Right atrium auricular region (tissue), 2 donors: ENCODE measurements around the gene VRK1. TPM values are rescaled to one million over a fixed set of nuclear protein-coding genes. Genes with fewer than 3 reads are reported as not detected.
A peak's percentile ranks its signal among the peaks of the same experiment; 100 is the strongest.

Experiments
- DNase-seq: peaks from one replicate; pipeline ENCODE4 v3.0.0-alpha.2; 2019; ENCODE audit warnings: low spot score
- H3K27ac ChIP-seq, 2 donors: fragments of 200-600 bp; sonication (generic); 1 replicate in 1 of 2; 2 replicates in 1 of 2; pipeline ENCODE4 v1.5.1; 2016 to 2019
- H3K27me3 ChIP-seq, 2 donors: fragments of 200-600 bp; sonication (generic); one replicate each; pipeline versions ENCODE4 v1.5.1 to v1.6.0; 2017 to 2019
- H3K36me3 ChIP-seq: fragments of 200-600 bp; sonication (generic); one replicate; pipeline ENCODE4 v1.5.1; 2016
- H3K4me1 ChIP-seq, 2 donors: fragments of 200-600 bp; sonication (generic); one replicate each; pipeline versions ENCODE4 v1.5.1 to v1.6.0; 2017 to 2019
- H3K4me3 ChIP-seq, 2 donors: fragments of 200-600 bp; sonication (generic); 1 replicate in 1 of 2; 2 replicates in 1 of 2; pipeline ENCODE4 v1.5.1; 2017 to 2019; ENCODE audit warnings: mild to moderate bottlenecking in 1 of 2, moderate library complexity in 1 of 2
- H3K9me3 ChIP-seq, 2 donors: fragments of 200-600 bp; sonication (generic); one replicate each; pipeline ENCODE4 v1.5.1; 2019
- total RNA-seq, 2 donors: library from RNA; depleted of rRNA; stranded (reverse); fragments of >200 nt; gene quantifications; one replicate each; pipeline ENCODE4 v1.1.0, GENCODE V29; 2016
- TF ChIP-seq, protein P1 (sequence below), 2 donors: fragments of 200-600 bp; sonication (generic); IDR thresholded peaks; one replicate each; pipeline ENCODE4 v1.5.1; 2019; ENCODE audit warnings: antibody characterized with exemption in 2 of 2

Gene VRK1, protein sequence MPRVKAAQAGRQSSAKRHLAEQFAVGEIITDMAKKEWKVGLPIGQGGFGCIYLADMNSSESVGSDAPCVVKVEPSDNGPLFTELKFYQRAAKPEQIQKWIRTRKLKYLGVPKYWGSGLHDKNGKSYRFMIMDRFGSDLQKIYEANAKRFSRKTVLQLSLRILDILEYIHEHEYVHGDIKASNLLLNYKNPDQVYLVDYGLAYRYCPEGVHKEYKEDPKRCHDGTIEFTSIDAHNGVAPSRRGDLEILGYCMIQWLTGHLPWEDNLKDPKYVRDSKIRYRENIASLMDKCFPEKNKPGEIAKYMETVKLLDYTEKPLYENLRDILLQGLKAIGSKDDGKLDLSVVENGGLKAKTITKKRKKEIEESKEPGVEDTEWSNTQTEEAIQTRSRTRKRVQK
- total RNA-seq = 1 to 10 TPM; 8.7 to 10.0 TPM

DNA sequence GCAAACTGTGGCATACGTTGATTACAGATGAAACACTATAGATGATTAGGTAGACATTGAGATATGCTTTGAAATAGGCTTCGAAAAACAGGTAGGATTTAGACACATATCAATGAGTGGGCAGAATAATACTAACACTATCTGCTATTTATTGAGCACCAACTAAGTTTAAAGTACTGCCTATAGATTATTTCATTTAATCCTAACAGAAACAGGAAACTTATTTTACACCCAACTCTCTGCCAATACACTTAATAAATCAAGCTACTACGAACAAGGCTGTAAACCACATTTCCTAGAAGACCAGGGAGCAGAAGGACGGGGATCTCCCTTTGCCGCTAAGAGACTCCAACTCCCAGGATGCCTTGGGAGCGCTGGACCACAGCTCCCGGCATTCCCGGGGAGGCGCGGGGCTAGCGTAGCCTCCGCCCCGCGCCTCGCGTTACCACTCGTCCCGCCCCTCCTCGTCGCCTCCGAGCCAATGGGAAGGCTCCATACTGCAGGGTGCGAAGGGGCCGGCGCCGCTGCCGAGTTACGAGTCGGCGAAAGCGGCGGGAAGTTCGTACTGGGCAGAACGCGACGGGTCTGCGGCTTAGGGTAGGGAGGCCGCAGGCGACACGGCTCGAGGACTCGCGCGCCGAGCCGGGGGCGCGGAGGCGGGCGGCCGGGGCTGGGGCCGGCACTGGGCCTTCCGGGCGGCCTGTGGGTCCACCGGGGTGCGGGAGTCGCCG, at the start of gene VRK1:
VRK1 (plus strand) TSS at position 532 of the 731 bp plus-strand sequence. CDS start 36,090 bp downstream, outside the sequence.
- TF ChIP-seq, protein P1, sequence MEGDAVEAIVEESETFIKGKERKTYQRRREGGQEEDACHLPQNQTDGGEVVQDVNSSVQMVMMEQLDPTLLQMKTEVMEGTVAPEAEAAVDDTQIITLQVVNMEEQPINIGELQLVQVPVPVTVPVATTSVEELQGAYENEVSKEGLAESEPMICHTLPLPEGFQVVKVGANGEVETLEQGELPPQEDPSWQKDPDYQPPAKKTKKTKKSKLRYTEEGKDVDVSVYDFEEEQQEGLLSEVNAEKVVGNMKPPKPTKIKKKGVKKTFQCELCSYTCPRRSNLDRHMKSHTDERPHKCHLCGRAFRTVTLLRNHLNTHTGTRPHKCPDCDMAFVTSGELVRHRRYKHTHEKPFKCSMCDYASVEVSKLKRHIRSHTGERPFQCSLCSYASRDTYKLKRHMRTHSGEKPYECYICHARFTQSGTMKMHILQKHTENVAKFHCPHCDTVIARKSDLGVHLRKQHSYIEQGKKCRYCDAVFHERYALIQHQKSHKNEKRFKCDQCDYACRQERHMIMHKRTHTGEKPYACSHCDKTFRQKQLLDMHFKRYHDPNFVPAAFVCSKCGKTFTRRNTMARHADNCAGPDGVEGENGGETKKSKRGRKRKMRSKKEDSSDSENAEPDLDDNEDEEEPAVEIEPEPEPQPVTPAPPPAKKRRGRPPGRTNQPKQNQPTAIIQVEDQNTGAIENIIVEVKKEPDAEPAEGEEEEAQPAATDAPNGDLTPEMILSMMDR (IDR thresholded peaks at IDR 0.05) = no peak
- H3K9me3 ChIP-seq = no peaks in the 10 kb centered on the region
- peak; percentile 94 for DNase-seq
- peaks cover 0 to 9% of the 10 kb centered on the region in 2 donors for H3K4me1 ChIP-seq
- peak within 1 kb of the TSS; percentile 76 to 84 for H3K4me3 ChIP-seq
- H3K36me3 ChIP-seq = no peaks in the 10 kb centered on the region
- H3K27ac ChIP-seq = no peak within 1 kb of the TSS
- no peaks in the 10 kb centered on the region for H3K27me3 ChIP-seq

DNA sequence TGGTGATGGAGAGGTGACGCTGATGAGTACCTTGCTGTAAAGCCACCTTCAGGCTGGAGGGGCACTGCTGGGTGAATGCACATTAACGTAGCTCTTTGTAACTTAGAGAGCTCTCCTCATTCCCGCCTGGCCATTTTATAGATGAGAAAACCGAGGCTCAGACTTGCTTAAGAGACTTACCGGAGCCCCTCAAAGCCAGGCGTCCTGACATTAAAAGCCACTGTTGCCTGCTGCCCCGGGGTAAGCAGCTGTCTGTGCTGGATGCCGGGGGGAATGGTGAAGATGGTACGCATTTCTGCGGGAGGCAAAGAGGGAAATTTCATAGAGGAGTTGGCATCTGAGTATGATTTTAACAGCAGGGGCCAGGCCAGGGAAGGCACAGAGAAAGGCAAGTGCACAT, 49.6 kb upstream of the VRK1 start:
- Histone ChIP-seq H3K4me1 (no peaks in the 10 kb centered on the region), H3K9me3 (peaks cover 0 to 6% of the 10 kb centered on the region in 2 donors), H3K27ac (no peak overlapping the region), H3K4me3 (no peak overlapping the region), H3K36me3 (no peaks in the 10 kb centered on the region), H3K27me3 (no peaks in the 10 kb centered on the region)
- no peak for DNase-seq
- TF ChIP-seq, protein P1 (IDR thresholded peaks at IDR 0.05) = no peak

DNA sequence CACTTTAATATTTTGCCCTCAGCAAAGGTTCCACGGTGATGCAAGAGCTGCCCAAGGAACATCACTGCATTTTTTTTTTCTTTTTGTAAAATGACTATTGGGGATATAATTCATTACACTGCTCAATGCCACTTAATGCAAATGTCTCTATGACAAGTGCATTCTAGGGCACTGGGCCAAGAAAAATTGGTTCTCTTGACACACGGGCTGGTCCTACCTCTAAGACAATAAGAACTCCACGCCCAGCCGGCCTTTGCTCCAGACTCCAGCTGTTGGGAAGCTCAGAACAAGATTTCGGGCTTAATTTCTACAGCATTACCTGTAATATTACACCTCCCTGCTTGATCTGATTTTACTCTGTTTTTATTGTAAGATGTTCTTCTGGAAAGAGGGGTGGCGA, 48.8 kb upstream of the VRK1 start:
- no peaks in the 10 kb centered on the region for H3K36me3 ChIP-seq
- no peak overlapping the region for H3K27ac ChIP-seq
- peaks cover 0 to 6% of the 10 kb centered on the region in 2 donors for H3K9me3 ChIP-seq
- no peaks in the 10 kb centered on the region for H3K4me1 ChIP-seq
- TF ChIP-seq, protein P1 (IDR thresholded peaks at IDR 0.05) = no peak
- no peak overlapping the region for H3K4me3 ChIP-seq
- no peak for DNase-seq
- H3K27me3 ChIP-seq = no peaks in the 10 kb centered on the region

DNA sequence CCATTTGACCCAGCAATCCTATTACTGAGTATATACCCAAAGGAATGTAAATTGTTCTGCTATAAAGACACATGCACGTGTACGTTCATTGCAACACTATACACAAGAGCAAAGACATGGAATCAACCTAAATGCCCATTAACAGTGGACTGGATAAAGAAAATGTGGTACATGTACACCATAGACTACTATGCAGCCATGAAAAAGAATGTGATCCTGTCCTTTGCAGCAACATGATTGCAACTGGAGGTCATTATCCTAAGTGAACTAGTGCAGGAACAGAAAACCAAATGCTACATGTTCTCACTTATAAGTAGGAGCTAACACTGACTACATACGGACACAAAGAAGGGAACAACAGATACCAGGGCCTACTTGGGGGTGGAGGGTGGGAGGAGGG, 45.7 kb upstream of the VRK1 start:
- TF ChIP-seq, protein P1 (IDR thresholded peaks at IDR 0.05) = no peak
- Histone ChIP-seq H3K36me3 (no peaks in the 10 kb centered on the region), H3K9me3 (no peaks in the 10 kb centered on the region), H3K4me1 (no peaks in the 10 kb centered on the region), H3K27me3 (no peaks in the 10 kb centered on the region), H3K4me3 (no peak overlapping the region), H3K27ac (no peak overlapping the region)
- DNase-seq = no peak

DNA sequence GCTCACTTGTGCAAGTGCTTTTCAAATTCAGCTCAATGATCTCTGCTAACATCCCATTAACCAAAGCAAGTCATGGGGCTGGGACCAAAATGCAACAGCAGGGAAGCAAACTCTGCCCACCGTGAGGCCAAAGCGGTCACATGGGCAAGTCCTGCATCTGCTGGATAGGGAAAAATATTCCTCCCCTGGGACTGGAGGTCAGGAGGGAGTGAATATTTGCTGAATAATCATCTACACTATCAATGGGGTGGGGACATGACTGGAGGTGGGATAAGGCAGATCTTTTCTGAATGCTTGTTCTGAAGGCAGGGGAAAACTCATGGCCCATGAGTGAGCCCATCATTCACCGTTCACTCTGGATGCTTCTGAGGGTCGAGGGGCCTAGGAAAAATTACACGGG, 45.1 kb upstream of the VRK1 start:
- H3K4me1 ChIP-seq = no peaks in the 10 kb centered on the region
- no peaks in the 10 kb centered on the region for H3K27me3 ChIP-seq
- no peaks in the 10 kb centered on the region for H3K9me3 ChIP-seq
- no peaks in the 10 kb centered on the region for H3K36me3 ChIP-seq
- DNase-seq = no peak
- H3K27ac ChIP-seq = no peak overlapping the region
- H3K4me3 ChIP-seq = no peak overlapping the region
- TF ChIP-seq, protein P1 (IDR thresholded peaks at IDR 0.05) = no peak
